Measurements from ENCODE around the gene CHPF2.

GRCh38 chr7:151275813-151276577 lies 43.7 kb downstream of the CHPF2 start:
- no peak for TF ChIP-seq CTCF (IDR thresholded peaks at IDR 0.05; ENCODE audit: poor library complexity)
- no peak for TF ChIP-seq EZH2 (IDR thresholded peaks at IDR 0.05; ENCODE audit: borderline replicate concordance)
